HG03103 (cell line): ENCODE measurements around the gene KIR3DL3.
"Not testable (repeated sequence)": the region's sequence is repeated elsewhere in the genome, so short reads cannot be mapped to it uniquely, and the experiment has no call there.

Source experiments
- ATAC-seq: cut with Tn5 transposase; IDR thresholded peaks from one replicate; pipeline ENCODE4 v1.9.1; 2021; ENCODE audit warnings: low read depth; ENCODE audit not compliant: unreplicated experiment

KIR3DL3 gene

DNA sequence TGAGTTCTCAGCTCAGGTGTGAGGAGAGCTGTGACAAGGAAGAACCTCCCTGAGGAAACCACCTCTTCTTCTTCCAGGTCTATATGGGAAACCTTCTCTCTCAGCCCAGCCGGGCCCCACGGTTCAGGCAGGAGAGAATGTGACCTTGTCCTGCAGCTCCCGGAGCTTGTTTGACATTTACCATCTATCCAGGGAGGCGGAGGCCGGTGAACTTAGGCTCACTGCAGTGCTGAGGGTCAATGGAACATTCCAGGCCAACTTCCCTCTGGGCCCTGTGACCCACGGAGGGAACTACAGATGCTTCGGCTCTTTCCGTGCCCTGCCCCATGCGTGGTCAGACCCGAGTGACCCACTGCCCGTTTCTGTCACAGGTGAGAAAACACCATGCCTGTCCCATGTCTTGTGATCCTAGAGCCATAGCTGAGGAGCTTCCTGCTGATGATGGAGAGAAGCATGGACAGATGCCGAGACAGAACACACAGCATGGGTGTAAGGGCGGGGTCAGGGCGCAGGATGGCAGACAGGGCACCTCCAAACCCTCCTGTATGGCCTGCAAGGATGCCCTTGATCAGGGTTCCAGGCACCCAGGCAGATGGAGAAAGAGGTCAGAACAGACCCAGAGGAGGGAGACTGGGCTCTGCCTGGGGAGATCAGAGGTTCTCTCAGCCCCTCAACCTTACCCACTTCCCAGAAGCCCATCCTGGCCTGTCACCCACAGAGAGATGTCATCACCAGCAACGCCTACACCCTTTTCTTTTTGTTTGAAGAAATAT is 5.4 kb downstream of the KIR3DL3 start:
- no peak for ATAC-seq

DNA sequence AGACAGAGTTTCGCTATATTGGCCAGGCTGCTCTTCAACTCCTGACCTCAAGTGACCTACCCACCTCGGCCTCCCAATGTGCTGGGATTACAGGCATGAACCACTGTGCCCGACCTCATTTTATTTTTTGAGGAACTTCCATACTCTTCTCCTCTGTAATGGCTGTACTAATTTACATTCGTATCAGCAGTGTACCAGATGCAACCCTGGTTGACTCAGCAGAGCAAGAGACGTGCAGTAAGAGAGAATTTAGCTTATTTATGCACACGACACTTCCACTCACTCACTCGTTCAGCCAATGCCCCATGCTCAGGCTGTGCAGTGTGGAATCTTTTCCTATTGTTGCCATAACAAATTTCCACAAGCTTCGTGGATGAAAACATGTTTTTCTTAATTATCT is 6.9 kb downstream of the KIR3DL3 start:
- ATAC-seq: no peak

DNA sequence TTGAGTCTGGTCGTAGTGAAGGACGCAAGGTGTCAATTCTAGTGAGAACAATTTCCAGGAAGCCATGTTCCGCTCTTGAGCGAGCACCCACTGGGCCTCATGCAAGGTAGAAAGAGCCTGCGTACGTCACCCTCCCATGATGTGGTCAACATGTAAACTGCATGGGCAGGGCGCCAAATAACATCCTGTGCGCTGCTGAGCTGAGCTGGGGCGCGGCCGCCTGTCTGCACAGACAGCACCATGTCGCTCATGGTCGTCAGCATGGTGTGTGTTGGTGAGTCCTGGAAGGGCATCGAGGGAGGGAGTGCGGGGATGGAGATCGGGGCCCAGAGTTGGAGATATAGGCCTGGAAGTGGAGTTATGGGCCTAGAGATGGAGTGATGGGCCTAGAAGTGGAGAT is 14.1 kb downstream of the KIR3DL3 start, which contains the start of gene KIR2DL3:
TSS of gene KIR2DL3 (plus strand) at position 208 of the 400 bp plus-strand sequence. CDS start at position 241, 33 bp downstream.
- not testable (repeated sequence) for ATAC-seq

DNA sequence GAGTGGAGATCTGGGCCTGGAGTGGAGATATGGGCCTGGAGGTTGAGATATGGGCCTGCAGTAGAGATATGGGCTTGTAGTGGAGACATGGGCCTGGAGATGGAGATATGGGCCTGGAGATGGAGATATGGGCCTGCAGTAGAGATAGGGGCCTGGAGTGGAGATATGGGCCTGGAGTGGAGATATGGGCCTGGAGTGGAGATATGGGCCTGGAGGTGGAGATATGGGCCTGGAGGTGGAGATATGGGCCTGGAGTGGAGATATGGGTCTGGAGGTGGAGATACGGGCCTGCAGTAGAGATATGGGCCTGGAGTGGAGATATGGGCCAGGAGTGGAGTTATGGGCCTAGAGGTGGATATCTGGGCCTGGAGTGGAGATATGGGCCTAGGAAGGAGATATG is 14.5 kb downstream of the KIR3DL3 start:
- ATAC-seq: no peak

DNA sequence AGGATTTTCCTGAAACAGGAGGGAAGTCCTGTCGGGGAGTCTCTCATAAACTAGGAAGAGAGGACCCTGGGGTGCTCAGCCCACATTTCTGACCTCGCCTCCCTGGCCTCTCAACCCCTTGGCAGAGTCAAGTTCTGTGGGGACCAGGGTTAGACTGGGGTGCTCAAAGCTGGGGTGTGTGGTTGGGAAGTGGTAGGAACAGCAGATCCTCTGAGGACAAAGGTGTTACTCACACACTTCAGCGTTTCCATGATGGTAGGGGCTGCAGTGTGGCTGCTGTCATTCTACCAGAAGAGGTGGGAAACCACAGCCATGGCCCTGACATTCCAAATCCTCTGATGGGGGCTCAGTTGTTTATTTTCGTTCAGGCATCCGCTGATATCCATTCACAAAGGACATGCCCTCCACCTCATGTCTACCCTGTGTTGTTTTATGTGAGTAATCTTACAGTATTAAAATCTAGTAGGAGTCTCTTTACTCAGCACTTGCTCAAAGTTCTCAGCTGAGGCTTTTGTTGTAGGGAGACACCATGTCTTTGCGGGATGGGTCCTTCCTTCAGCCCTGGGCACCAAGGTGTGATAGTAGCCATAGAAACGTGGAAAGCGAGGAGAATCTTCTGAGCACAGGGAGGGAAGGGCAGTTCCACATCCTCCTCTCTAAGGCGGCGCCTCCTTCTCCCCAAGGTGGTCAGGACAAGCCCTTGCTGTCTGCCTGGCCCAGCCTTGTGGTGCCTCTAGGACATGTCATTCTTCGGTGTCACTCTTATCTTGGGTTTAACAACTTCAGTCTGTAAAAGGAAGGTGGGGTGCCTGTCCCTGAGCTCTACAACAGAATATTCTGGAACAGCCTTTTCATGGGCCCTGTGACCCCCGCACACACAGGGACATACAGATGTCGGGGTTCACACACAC is 15.6 kb downstream of the KIR3DL3 start:
- no peak for ATAC-seq

DNA sequence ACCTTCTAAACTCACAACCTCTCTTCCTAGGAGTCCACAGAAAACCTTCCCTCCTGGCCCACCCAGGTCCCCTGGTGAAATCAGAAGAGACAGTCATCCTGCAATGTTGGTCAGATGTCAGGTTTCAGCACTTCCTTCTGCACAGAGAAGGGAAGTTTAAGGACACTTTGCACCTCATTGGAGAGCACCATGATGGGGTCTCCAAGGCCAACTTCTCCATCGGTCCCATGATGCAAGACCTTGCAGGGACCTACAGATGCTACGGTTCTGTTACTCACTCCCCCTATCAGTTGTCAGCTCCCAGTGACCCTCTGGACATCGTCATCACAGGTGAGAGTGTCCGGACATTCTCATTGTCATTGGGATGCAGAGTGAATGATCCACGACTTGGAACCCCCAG is 17.7 kb downstream of the KIR3DL3 start:
- not testable (repeated sequence) for ATAC-seq

DNA sequence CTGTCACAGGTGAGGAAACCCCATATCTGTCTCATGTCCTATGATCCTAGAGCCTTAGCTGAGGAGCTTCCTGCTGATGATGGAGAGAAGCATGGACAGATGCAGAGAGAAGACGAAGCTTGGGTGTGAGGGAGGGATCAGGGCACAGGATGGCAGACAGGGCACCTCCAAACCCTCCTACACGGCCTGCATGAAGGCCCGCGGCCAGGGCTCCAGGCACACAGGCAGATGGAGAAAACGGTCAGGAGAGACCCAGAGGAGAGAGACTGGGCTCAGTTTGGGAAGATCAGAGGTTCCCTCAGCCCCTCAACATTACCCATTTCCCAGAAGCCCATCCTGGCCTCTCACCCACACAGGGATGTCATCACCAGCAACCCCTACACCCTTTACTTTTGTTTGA is 19.8 kb downstream of the KIR3DL3 start:
- not testable (repeated sequence) for ATAC-seq

DNA sequence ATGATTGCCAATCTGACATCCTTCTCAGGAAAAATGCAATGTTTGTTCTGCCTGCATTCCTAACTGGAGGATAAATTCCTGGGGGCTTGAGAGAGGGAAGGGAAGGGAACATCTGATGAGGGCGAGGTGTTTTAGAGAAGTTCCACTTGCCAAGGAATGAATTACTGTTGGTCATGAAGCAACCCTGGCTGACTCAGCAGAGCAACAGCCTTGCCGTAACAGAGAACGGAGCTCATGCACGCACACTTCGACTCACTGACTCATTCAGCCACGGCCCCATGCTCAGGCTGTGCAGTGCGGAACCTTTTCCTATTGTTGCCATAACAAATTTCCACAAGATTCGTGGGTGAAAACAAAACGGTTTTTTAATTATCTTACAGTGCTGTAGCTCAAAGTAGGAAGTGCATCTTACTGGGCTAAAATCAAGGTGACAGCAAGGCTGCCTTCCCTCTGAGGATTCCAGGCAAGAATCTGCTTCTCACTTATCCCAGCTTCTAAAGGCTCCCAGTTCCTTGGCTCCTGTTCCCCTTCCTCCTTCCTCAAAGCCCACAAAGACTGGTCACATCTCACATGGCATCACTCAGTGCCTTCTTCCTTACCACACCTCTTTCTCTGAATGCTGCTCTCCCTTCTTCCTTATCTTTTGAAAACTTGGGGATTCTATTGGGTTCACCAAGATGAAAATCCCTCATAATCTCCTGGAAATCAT is 23.5 kb downstream of the KIR3DL3 start:
- not testable (repeated sequence) for ATAC-seq

DNA sequence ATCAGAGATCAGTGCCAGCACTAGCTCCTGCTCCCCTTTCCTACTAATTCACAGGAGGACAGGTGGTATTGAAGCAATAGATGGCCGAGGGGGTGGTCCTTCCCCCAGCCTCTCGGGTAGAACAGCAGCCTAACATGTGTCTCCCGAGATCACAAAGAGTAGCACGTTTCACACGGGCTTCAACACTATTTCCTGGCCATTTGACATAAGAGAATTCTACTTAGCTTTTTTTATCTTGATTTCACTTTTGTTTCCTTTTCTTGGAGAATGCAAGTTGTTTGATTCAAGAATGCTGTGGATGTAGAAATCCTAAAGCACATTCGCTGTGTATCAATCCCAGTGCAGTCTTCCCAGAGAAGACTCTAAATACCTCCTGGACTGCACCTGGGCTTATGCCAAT is 26.0 kb downstream of the KIR3DL3 start:
- not testable (repeated sequence) for ATAC-seq

DNA sequence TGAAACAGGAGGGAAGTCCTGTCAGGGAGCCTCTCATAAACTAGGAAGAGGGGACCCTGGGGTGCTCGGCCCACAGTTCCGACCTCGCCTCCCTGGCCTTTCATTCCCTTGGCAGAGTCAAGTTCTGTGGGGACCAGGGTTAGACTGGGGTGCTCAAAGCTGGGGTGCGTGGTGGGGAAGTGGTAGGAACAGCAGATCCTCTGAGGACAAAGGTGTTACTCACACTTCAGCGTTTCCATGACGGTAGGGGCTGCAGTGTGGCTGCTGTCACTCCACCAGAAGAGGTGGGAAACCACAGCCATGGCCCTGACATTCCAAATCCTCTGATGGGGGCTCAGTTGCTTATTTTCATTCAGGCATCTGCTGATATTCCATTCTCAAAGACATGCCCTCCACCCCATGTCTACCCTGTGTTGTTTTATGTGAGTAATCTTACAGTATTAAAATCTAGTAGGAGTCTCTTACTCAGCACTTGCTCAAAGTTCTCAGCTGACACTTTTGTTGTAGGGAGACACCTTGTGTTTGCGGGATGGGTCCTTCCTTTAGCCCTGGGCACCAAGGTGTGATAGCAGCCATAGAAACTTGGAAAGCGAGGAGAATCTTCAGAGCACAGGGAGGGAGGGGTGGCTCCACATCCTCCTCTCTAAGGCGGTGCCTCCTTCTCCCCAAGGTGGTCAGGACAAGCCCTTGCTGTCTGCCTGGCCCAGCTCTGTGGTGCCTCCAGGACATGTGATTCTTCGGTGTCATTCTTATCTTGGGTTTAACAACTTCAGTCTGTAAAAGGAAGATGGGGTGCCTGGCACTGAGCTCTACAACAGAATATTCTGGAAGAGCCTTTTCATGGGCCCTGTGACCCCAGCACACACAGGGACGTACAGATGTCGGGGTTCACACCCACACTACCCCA is 32.2 kb downstream of the KIR3DL3 start:
- not testable (repeated sequence) for ATAC-seq

DNA sequence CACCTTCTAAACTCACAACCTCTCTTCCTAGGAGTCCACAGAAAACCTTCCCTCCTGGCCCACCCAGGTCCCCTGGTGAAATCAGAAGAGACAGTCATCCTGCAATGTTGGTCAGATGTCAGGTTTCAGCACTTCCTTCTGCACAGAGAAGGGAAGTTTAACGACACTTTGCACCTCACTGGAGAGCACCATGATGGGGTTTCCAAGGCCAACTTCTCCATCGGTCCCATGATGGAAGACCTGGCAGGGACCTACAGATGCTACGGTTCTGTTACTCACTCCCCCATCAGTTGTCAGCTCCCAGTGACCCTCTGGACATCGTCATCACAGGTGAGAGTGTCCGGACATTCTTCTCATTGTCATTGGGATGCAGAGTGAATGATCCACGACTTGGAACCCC is 34.3 kb downstream of the KIR3DL3 start:
- ATAC-seq: not testable (repeated sequence)

DNA sequence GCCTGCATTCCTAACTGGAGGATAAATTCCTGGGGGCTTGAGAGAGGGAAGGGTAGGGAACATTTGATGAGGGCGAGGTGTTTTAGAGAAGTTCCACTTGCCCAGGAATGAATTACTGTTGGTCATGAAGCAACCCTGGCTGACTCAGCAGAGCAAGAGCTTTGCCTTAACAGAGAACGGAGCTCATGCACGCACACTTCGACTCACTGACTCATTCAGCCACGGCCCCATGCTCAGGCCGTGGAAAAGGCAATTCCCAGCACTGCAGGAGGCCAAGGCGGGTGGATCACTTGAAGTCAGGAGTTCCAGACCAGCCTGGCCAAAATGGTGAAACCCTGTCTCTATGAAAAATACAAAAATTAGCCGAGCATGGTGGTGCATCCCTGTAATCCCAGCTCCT is 40.0 kb downstream of the KIR3DL3 start:
- ATAC-seq: not testable (repeated sequence)

DNA sequence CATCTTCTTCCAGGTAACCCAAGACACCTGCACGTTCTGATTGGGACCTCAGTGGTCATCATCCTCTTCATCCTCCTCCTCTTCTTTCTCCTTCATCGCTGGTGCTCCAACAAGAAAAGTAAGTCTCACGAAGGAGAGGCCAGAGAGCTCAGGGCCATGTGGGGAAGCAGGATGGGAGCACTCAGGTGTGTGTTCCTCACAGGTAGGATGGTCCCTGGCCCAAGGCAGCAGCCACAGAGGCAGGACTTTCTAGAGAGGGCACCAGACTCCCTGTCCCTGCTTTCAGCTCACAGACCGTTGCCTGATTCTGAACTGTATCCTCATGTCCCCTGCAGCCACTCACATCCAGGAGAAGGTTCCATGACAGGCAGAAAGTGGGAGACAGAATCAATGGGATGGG is 42.2 kb downstream of the KIR3DL3 start:
- ATAC-seq: not testable (repeated sequence)

DNA sequence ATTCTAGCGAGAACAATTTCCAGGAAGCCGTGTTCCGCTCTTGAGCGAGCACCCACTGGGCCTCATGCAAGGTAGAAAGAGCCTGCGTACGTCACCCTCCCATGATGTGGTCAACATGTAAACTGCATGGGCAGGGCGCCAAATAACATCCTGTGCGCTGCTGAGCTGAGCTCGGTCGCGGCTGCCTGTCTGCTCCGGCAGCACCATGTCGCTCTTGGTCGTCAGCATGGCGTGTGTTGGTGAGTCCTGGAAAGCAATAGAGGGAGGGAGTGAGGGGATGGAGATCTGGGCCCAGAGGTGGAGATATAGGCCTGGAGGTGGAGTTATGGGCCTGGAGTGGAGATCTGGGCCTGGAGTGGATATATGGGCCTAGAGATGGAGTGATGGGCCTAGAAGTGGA is 45.4 kb downstream of the KIR3DL3 start, which contains the start of gene KIR2DL1:
TSS of gene KIR2DL1 (plus strand) at position 148 of the 400 bp plus-strand sequence. CDS start at position 206, 58 bp downstream.
- ATAC-seq: not testable (repeated sequence)

DNA sequence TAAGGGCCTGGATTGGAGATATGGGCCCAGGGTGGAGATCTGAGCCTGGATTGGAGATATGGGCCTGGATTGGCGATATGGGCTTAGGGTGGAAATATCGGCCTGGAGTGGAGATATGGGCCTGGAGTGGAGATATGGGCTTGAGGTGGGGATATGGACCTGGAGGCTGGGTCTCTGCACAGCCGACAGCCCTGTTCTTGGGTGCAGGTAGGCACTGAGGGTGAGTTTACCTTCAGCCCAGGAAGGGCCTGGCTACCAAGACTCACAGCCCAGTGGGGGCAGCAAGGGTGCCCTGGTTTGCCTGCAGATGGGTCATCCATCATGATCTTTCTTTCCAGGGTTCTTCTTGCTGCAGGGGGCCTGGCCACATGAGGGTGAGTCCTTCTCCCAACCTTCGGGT is 46.3 kb downstream of the KIR3DL3 start:
- not testable (repeated sequence) for ATAC-seq

DNA sequence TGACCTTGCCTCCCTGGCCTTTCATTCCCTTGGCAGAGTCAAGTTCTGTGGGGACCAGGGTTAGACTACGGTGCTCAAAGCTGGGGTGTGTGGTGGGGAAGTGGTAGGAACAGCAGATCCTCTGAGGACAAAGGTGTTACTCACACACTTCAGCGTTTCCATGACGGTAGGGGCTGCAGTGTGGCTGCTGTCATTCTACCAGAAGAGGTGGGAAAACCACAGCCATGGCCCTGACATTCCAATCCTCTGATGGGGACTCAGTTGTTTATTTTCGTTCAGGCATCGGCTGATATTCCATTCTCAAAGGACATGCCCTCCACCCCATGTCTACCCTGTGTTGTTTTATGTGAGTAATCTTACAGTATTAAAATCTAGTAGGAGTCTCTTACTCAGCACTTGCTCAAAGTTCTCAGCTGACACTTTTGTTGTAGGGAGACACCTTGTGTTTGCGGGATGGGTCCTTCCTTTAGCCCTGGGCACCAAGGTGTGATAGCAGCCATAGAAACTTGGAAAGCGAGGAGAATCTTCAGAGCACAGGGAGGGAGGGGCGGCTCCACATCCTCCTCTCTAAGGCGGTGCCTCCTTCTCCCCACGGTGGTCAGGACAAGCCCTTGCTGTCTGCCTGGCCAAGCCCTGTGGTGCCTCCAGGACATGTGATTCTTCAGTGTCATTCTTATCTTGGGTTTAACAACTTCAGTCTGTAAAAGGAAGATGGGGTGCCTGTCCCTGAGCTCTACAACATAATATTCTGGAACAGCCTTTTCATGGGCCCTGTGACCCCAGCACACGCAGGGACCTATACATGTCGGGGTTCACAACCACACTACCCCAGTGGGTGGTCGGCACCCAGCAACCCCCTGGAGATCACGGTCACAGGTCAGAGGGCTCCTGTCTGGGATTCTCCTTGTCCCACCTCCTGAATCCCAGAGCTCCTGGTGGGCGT is 47.0 kb downstream of the KIR3DL3 start:
- ATAC-seq: not testable (repeated sequence)

DNA sequence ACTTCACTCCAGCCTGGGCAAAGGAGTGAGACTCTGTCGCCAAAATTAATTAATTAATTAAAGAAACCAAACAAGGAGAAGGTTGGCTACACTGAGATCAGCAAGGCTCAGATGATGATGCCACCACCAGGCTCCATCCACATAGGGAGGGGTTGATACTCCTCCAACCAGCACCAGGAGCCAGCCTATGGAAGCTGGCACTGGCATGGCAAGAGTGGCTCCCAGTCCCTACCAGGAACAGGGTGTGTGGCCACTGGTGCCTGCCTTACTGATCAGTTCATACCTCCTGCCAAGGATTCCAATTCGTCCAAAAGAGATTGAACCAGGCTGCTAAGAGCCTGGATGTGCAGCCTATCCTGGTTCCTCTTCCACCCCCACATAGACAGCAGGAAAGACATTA is 48.4 kb downstream of the KIR3DL3 start:
- ATAC-seq: not testable (repeated sequence)

DNA sequence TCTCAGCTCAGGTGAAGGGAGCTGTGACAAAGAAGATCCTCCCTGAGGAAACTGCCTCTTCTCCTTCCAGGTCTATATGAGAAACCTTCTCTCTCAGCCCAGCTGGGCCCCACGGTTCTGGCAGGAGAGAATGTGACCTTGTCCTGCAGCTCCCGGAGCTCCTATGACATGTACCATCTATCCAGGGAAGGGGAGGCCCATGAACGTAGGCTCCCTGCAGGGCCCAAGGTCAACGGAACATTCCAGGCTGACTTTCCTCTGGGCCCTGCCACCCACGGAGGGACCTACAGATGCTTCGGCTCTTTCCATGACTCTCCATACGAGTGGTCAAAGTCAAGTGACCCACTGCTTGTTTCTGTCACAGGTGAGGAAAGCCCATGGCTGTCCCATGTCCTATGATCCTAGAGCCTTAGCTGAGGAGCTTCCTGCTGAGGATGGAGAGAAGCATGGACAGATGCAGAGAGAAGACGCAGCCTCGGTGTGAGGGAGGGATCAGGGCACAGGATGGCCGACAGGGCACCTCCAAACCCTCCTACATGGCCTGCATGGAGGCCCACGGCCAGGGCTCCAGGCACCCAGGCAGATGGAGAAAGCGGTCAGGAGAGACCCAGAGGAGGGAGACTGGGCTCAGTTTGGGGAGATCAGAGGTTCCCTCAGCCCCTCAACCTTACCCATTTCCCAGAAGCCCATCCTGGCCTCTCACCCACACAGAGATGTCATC is 51.0 kb downstream of the KIR3DL3 start:
- ATAC-seq: not testable (repeated sequence)
